Liver (tissue), 9 donors: ENCODE results near the gene ERAL1. TPM values are rescaled to one million over a fixed set of nuclear protein-coding genes. Genes with fewer than 3 reads are reported as not detected.

ENCODE experiments used
- DNase-seq: peaks from one replicate; pipeline ENCODE4 v3.0.0-alpha.2; 2017; ENCODE audit warnings: low spot score
- H3K27ac ChIP-seq, 2 donors: one replicate each; pipeline ENCODE4 v1.7.0; 2013; ENCODE audit warnings: inconsistent platforms in 2 of 2, low read length in 2 of 2, control low read depth in 1 of 2, low read depth in 1 of 2, mild to moderate bottlenecking in 1 of 2
- H3K27me3 ChIP-seq, 4 donors: one replicate each; pipeline versions ENCODE4 v1.6.1 to v1.7.0; 2013; ENCODE audit warnings: low read length in 3 of 4, inconsistent platforms in 1 of 4, mild to moderate bottlenecking in 1 of 4, moderate library complexity in 1 of 4; ENCODE audit not compliant: control insufficient read depth in 4 of 4, insufficient read depth in 4 of 4
- H3K36me3 ChIP-seq, 4 donors: one replicate each; pipeline versions ENCODE4 v1.6.1 to v1.7.0; 2013; ENCODE audit warnings: low read length in 3 of 4, mild to moderate bottlenecking in 3 of 4, low read depth in 1 of 4, moderate library complexity in 1 of 4; ENCODE audit not compliant: control insufficient read depth in 4 of 4, insufficient read depth in 3 of 4
- H3K4me1 ChIP-seq, 4 donors: one replicate each; pipeline versions ENCODE4 v1.6.1 to v1.7.0; 2013; ENCODE audit warnings: low read length in 3 of 4, mild to moderate bottlenecking in 3 of 4, moderate library complexity in 1 of 4; ENCODE audit not compliant: control insufficient read depth in 4 of 4, insufficient read depth in 4 of 4
- H3K4me3 ChIP-seq, 3 donors: one replicate each; pipeline versions ENCODE4 v1.6.1 to v1.7.0; 2013; ENCODE audit warnings: low read length in 3 of 3, control low read depth in 1 of 3, low read depth in 1 of 3, mild to moderate bottlenecking in 1 of 3
- H3K9ac ChIP-seq, 2 donors: one replicate each; pipeline ENCODE4 v1.7.0; 2013; ENCODE audit warnings: low read length in 2 of 2, mild to moderate bottlenecking in 2 of 2, moderate library complexity in 2 of 2, control low read depth in 1 of 2, low read depth in 1 of 2
- H3K9me3 ChIP-seq, 4 donors: one replicate each; pipeline versions ENCODE4 v1.6.1 to v1.7.0; 2013; ENCODE audit warnings: low read length in 3 of 4; ENCODE audit not compliant: control insufficient read depth in 4 of 4
- ATF3 ChIP-seq: IDR thresholded peaks from 2 replicates; pipeline ENCODE4 v1.6.1; 2016; ENCODE audit warnings: antibody characterized with exemption
- CTCF ChIP-seq: fragments of 150-350 bp; IDR thresholded peaks from 2 replicates; pipeline ENCODE4 v1.5.1; 2017; ENCODE audit warnings: improper control_type of control experiment, low read depth, low read length; ENCODE audit not compliant: missing input control
- EGR1 ChIP-seq, 2 donors: IDR thresholded peaks; 2 replicates each; pipeline ENCODE4 v1.6.1; 2016 to 2018; ENCODE audit warnings: antibody characterized with exemption in 2 of 2, low read depth in 2 of 2
- FOXA1 ChIP-seq: IDR thresholded peaks from 2 replicates; pipeline ENCODE4 v1.6.1; 2016; ENCODE audit warnings: antibody characterized with exemption
- FOXA2 ChIP-seq: IDR thresholded peaks from 2 replicates; pipeline ENCODE4 v1.6.1; 2016; ENCODE audit warnings: antibody characterized with exemption
- GABPA ChIP-seq, 2 donors: IDR thresholded peaks in 1 of 2; conservative IDR thresholded peaks in 1 of 2; 2 replicates each; pipeline ENCODE4 v1.6.1; 2016; ENCODE audit warnings: antibody characterized with exemption in 2 of 2, mild to moderate bottlenecking in 1 of 2, moderate library complexity in 1 of 2
- HNF4A ChIP-seq, 2 donors: conservative IDR thresholded peaks; 2 replicates each; pipeline ENCODE4 v1.6.1; 2016; ENCODE audit warnings: antibody characterized with exemption in 2 of 2, mild to moderate bottlenecking in 2 of 2
- HNF4G ChIP-seq: IDR thresholded peaks from 2 replicates; pipeline ENCODE4 v1.6.1; 2016; ENCODE audit warnings: antibody characterized with exemption
- JUND ChIP-seq, 2 donors: IDR thresholded peaks; 2 replicates each; pipeline ENCODE4 v1.6.1; 2016; ENCODE audit warnings: antibody characterized with exemption in 2 of 2
- MAX ChIP-seq: IDR thresholded peaks from 2 replicates; pipeline ENCODE4 v1.6.1; 2016; ENCODE audit warnings: antibody characterized with exemption
- NR2F2 ChIP-seq: IDR thresholded peaks from 2 replicates; pipeline ENCODE4 v1.6.1; 2016; ENCODE audit warnings: antibody characterized with exemption
- RAD21 ChIP-seq, 2 donors: IDR thresholded peaks; 2 replicates each; pipeline ENCODE4 v1.6.1; 2016; ENCODE audit warnings: antibody characterized with exemption in 2 of 2, mild to moderate bottlenecking in 2 of 2
- REST ChIP-seq: IDR thresholded peaks from 2 replicates; pipeline ENCODE4 v1.6.1; 2016; ENCODE audit warnings: antibody characterized with exemption, mild to moderate bottlenecking
- RXRA ChIP-seq, 2 donors: IDR thresholded peaks; 2 replicates each; pipeline ENCODE4 v1.6.1; 2017 to 2018; ENCODE audit warnings: antibody characterized with exemption in 2 of 2, mild to moderate bottlenecking in 1 of 2
- SP1 ChIP-seq: IDR thresholded peaks from 2 replicates; pipeline ENCODE4 v1.6.1; 2018; ENCODE audit warnings: antibody characterized with exemption, mild to moderate bottlenecking
- TAF1 ChIP-seq: conservative IDR thresholded peaks from 2 replicates; pipeline ENCODE4 v1.6.1; 2016; ENCODE audit warnings: antibody characterized with exemption, mild to moderate bottlenecking
- YY1 ChIP-seq: IDR thresholded peaks from 2 replicates; pipeline ENCODE4 v1.6.1; 2016; ENCODE audit warnings: antibody characterized with exemption, mild to moderate bottlenecking
- ZBTB33 ChIP-seq: IDR thresholded peaks from 2 replicates; pipeline ENCODE4 v1.6.1; 2016; ENCODE audit warnings: antibody characterized with exemption
- WGBS: extraction: QIAGEN DNeasy Blood & Tissue Kit; methylation state at CpG from one replicate; pipeline ENCODE4 v1.1.7; 2013; 5-methylcytosine and 5-hydroxymethylcytosine counted together
- polyA plus RNA-seq, 2 donors: library from polyadenylated mRNA; stranded (reverse) in 1 of 2; unstranded in 1 of 2; fragments of 200-250 nt in 1 of 2; fragments of >200 nt in 1 of 2; fragmentation: Nextera tagmentation in 1 of 2; extraction: Ambion mirVana in 1 of 2; gene quantifications; one replicate each; pipeline versions ENCODE4 v1.2.1 to v1.2.3, GENCODE V29; 2013 to 2015
- total RNA-seq, 2 donors: library from RNA; depleted of rRNA; stranded (reverse); fragments of >200 nt; gene quantifications; one replicate each; pipeline ENCODE4 v1.2.3, GENCODE V29; 2014
- donor health status: healthy.
- donor health status: healthy.
- donor health status: healthy.
- donor health status: healthy.
- donor health status: healthy.

Gene ERAL1
- total RNA-seq (10 to 100 TPM; 17.3 to 30.8 TPM), polyA plus RNA-seq (10 to 100 TPM; 28.1 to 34.5 TPM)

- TF ChIP-seq ZBTB33 (peak; percentile 74), HNF4A (conservative IDR thresholded peaks at IDR 0.05) (no peak), GABPA (IDR thresholded peaks at IDR 0.05 in 1 of 2, conservative IDR thresholded peaks at IDR 0.05 in 1 of 2) (peak in 1 of 2 donors; percentile 62), CTCF (no peak), NR2F2 (no peak), EGR1 (IDR thresholded peaks at IDR 0.05; ENCODE audit: low read depth in 2 of 2) (no peak), YY1 (peak; percentile 99), TAF1 (peak; percentile 73), FOXA1 (no peak), JUND (IDR thresholded peaks at IDR 0.05) (no peak), RAD21 (IDR thresholded peaks at IDR 0.05) (peak; percentile 54 to 61), ATF3 (no peak), FOXA2 (no peak), REST (peak; percentile 39), SP1 (peak; percentile 43), HNF4G (no peak), MAX (peak; percentile 63), RXRA (IDR thresholded peaks at IDR 0.05) (no peak)
- H3K36me3 ChIP-seq, result peaks cover 0 to 20% (median 16%) of the 10 kb centered on the region in 4 donors
- WGBS, result 1% methylated on average over 42 of the region's 42 CpGs
- DNase-seq, result peak; percentile 80
- peak within 1 kb of the TSS; percentile 74 to 92 for H3K9ac ChIP-seq
- peak within 1 kb of the TSS; percentile 66 to 96 (median 73) for H3K4me3 ChIP-seq
- H3K9me3 ChIP-seq, result no peaks in the 10 kb centered on the region
- H3K4me1 ChIP-seq, result peaks cover 1 to 18% (median 11%) of the 10 kb centered on the region in 4 donors
- no peaks in the 10 kb centered on the region for H3K27me3 ChIP-seq
- peak within 1 kb of the TSS; percentile 38 to 62 for H3K27ac ChIP-seq
Measured at GRCh38 chr17:28854457-28855335, at the start of gene ERAL1. ERAL1 (plus strand) TSS chr17:28855016; CDS start chr17:28855035, 19 bp downstream.
